Effector memory CD8-positive, alpha-beta T cell (primary cell): ENCODE results near the gene CMSS1.

ENCODE experiments used
- ATAC-seq: fragments of 150-1000 bp; cut with Tn5 transposase; replicated peaks from 2 replicates; pipeline ENCODE4 v1.10.0; 2021; ENCODE audit warnings: mild to moderate bottlenecking, moderate library complexity
- DNase-seq, 3 experiments: peaks; one replicate each; pipeline ENCODE4 v3.0.0; 2021
- H3K27ac Mint-ChIP-seq, 2 donors: one replicate each; pipeline ENCODE4 v1.8.0; 2022; ENCODE audit warnings: mild to moderate bottlenecking in 2 of 2, mixed read lengths in 2 of 2, moderate library complexity in 2 of 2
- H3K27me3 Mint-ChIP-seq, 2 donors: one replicate each; pipeline ENCODE4 v1.8.0; 2022; ENCODE audit warnings: mixed read lengths in 2 of 2
- H3K36me3 Mint-ChIP-seq: one replicate; pipeline ENCODE4 v1.8.0; 2022; ENCODE audit warnings: mild to moderate bottlenecking, moderate library complexity, mixed read lengths; ENCODE audit not compliant: insufficient read depth
- H3K4me1 Mint-ChIP-seq, 2 donors: one replicate each; pipeline ENCODE4 v1.8.0; 2022; ENCODE audit warnings: low read depth in 2 of 2, mixed read lengths in 2 of 2
- H3K4me3 Mint-ChIP-seq, 2 donors: one replicate each; pipeline ENCODE4 v1.8.0; 2022; ENCODE audit warnings: mild to moderate bottlenecking in 2 of 2, mixed read lengths in 2 of 2, moderate library complexity in 2 of 2
- H3K9me3 Mint-ChIP-seq, 2 donors: one replicate each; pipeline ENCODE4 v1.8.0; 2022; ENCODE audit warnings: mixed read lengths in 2 of 2

Gene CMSS1

GRCh38 chr3:100009276-100010086 is 191.8 kb downstream of the CMSS1 start:
- no peak overlapping the region for H3K4me3 Mint-ChIP-seq
- ATAC-seq, result no peak

DNA sequence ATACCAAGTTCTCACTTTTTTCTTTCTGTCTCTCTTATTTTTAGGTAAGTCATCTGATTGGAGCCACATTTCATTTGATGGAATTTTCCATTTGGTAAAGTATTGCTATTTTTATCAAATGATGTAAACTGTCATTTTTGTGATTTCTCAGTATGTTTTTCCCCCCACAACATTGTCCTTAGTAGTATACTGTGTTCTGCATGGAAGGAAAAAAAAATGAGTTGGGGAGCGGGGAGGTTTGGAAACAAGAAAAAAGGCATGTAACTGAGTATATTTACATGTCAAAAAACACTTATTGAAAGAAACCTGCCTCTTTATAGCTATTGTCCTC is 192.4 kb downstream of the CMSS1 start:
- ATAC-seq (no peak), DNase-seq (no peak)
- H3K36me3 Mint-ChIP-seq, result no peaks in the 10 kb centered on the region
- no peaks in the 10 kb centered on the region for H3K9me3 Mint-ChIP-seq
- no peak overlapping the region for H3K27ac Mint-ChIP-seq
- no peak overlapping the region for H3K4me3 Mint-ChIP-seq
- no peaks in the 10 kb centered on the region for H3K27me3 Mint-ChIP-seq
- H3K4me1 Mint-ChIP-seq, result peaks cover 0 to 1% of the 10 kb centered on the region in 2 donors

More at GRCh38 chr3:100009276-100010086, 191.8 kb downstream of the CMSS1 start:
- Mint-ChIP-seq H3K4me1 (peaks cover 0 to 2% of the 10 kb centered on the region in 2 donors), H3K27me3 (no peaks in the 10 kb centered on the region), H3K27ac (no peak overlapping the region), H3K9me3 (no peaks in the 10 kb centered on the region), H3K36me3 (no peaks in the 10 kb centered on the region)
- DNase-seq, result no peak

DNA sequence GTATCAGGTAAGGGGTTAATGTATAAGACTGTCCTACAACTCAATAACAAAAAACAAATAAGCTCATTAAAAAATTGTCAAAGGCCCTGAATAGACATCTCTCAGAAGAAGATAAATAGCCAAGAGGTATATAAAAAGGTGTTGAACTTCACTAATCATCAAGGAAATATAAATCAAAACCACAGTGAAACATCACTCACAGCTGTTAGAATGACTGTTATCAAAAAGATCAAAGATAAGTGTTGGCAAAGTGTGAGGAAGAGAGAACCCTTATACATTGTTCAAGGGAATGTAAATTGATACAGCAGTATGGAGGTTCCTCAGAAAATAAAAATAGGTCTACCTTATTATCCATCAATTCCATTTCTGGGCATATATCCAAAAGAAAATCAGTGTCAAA is 201.1 kb downstream of the CMSS1 start:
- DNase-seq, result no peak
- no peaks in the 10 kb centered on the region for H3K9me3 Mint-ChIP-seq
- H3K4me3 Mint-ChIP-seq, result no peak overlapping the region
- ATAC-seq, result no peak
- H3K27ac Mint-ChIP-seq, result no peak overlapping the region
- no peaks in the 10 kb centered on the region for H3K36me3 Mint-ChIP-seq
- peaks cover 3 to 5% of the 10 kb centered on the region in 2 donors for H3K4me1 Mint-ChIP-seq
- H3K27me3 Mint-ChIP-seq, result no peaks in the 10 kb centered on the region

DNA sequence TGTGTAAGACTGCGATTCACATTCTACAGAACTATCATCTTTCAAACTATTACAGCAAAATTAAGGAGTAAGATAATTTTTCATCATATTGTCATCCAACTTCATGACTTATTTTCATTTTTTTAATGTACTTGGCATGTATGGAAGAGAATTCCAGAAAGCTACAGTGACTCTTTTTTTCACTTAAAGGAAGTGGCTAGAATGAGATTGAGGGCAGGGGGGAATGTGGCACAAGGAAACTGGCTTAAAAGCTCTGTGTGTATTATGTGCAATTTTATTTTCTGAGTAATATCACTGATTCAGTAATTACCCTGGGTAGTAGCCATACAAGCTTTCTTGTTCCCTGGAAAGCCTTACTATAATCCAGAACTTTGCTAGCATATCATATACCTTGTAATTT is 202.1 kb downstream of the CMSS1 start:
- Mint-ChIP-seq H3K4me1 (peaks cover 3 to 5% of the 10 kb centered on the region in 2 donors), H3K27ac (no peak overlapping the region), H3K36me3 (no peaks in the 10 kb centered on the region), H3K4me3 (no peak overlapping the region), H3K27me3 (no peaks in the 10 kb centered on the region), H3K9me3 (no peaks in the 10 kb centered on the region)
- no peak for DNase-seq
- ATAC-seq, result no peak

- H3K27ac Mint-ChIP-seq, result no peak overlapping the region
- DNase-seq, result no peak
- peaks cover 3 to 5% of the 10 kb centered on the region in 2 donors for H3K4me1 Mint-ChIP-seq
- no peak for ATAC-seq
- no peak overlapping the region for H3K4me3 Mint-ChIP-seq
- H3K36me3 Mint-ChIP-seq, result no peaks in the 10 kb centered on the region
- H3K27me3 Mint-ChIP-seq, result no peaks in the 10 kb centered on the region
- H3K9me3 Mint-ChIP-seq, result no peaks in the 10 kb centered on the region
These were observed 203.4 kb downstream of the CMSS1 start for GRCh38 chr3:100020876-100021644.

- no peak for DNase-seq
- H3K4me3 Mint-ChIP-seq, result no peak overlapping the region
- no peak for ATAC-seq
- H3K4me1 Mint-ChIP-seq, result peaks cover 3 to 5% of the 10 kb centered on the region in 2 donors
- no peaks in the 10 kb centered on the region for H3K9me3 Mint-ChIP-seq
- no peaks in the 10 kb centered on the region for H3K27me3 Mint-ChIP-seq
- no peak overlapping the region for H3K27ac Mint-ChIP-seq
- no peaks in the 10 kb centered on the region for H3K36me3 Mint-ChIP-seq
These were observed 204.8 kb downstream of the CMSS1 start for GRCh38 chr3:100022506-100022905.

DNA sequence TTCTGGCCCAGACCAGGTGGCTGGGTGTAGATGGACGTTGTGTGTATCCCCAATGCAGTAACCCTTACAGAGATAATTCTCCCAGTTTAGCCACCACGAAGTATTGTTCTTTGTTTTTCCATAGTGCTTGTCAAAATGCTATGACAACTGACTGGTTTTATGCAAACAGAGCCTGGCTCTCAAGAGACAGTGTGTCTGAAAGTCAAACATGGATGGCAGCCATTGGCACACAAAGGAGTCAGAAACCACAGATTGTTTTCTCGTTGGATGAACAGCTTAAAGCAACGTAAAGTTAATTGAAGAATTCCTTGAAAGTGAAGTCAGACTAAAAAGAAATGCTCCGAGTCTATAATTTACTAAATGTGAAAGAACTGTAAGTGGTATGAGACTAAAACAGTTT is 205.5 kb downstream of the CMSS1 start:
- peaks cover 3 to 5% of the 10 kb centered on the region in 2 donors for H3K4me1 Mint-ChIP-seq
- H3K4me3 Mint-ChIP-seq, result no peak overlapping the region
- no peak for DNase-seq
- H3K27ac Mint-ChIP-seq, result no peak overlapping the region
- no peaks in the 10 kb centered on the region for H3K9me3 Mint-ChIP-seq
- ATAC-seq, result no peak
- no peaks in the 10 kb centered on the region for H3K27me3 Mint-ChIP-seq
- H3K36me3 Mint-ChIP-seq, result no peaks in the 10 kb centered on the region

- Mint-ChIP-seq H3K27me3 (no peaks in the 10 kb centered on the region), H3K4me1 (peaks cover 3 to 4% of the 10 kb centered on the region in 2 donors), H3K9me3 (no peaks in the 10 kb centered on the region), H3K4me3 (no peak overlapping the region), H3K36me3 (no peaks in the 10 kb centered on the region), H3K27ac (no peak overlapping the region)
- DNase-seq (no peak), ATAC-seq (no peak)
These were observed 205.9 kb downstream of the CMSS1 start for GRCh38 chr3:100023595-100023994.

DNA sequence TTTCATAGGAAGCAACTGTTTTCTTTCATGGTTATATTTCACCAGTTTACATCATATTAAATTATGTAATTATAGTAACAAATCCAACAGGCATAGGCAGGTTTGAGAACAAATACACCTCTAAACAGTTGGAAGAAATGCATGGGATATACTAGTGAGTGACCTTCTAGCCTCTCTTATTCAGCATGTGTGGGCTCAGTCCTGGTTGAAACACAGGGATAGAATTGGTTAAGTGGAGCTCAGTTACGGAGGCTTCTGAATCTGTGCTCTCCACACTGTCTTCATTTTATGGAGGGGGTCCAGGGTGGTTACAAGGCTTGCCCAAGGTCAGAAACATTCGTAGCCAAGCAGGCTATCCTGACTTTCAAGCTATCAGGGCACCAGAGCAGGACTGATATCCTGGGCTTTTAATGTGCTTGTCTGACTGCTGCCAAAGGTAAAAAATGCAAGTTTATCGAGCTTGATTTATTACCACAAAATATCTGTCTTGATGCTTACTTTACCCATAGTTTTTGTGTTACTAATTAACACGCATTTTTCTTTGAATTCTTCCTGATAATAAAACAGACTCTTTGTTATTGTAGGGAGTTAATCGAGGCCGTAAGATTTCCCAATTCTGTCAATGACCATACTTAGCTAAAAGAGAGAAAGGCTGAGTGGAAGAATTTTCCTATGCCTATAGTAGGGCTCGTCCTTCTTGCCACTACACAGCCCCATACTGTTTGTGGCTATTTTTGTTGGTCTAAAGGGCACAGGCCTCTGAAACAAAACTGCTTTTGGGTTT is 207.1 kb downstream of the CMSS1 start:
- Mint-ChIP-seq H3K9me3 (no peaks in the 10 kb centered on the region), H3K27me3 (no peaks in the 10 kb centered on the region), H3K4me1 (peaks cover 0 to 3% of the 10 kb centered on the region in 2 donors), H3K27ac (no peak overlapping the region), H3K4me3 (no peak overlapping the region), H3K36me3 (no peaks in the 10 kb centered on the region)
- DNase-seq (no peak), ATAC-seq (no peak)

DNA sequence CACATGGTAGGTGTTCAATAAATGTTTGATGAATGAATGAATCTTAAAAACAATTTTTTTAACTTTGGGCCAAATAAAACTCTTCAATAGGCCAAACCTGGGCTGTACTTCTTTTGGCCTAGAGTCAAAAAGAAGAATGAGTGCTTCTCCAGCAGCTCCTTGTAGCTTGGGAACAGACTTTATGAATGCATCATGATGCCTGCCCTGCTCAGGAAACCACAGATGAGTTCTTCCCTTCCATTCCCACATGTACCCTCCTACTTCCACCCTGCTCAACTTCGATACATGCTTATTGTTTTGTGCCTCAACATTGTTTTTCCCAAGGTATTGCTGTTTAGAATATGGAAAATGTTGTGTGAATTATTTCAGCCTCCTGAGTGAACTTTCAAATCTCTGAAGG is 209.7 kb downstream of the CMSS1 start:
- Mint-ChIP-seq H3K36me3 (no peaks in the 10 kb centered on the region), H3K4me1 (no peaks in the 10 kb centered on the region), H3K4me3 (no peak overlapping the region), H3K27me3 (no peaks in the 10 kb centered on the region), H3K27ac (no peak overlapping the region), H3K9me3 (no peaks in the 10 kb centered on the region)
- ATAC-seq (no peak), DNase-seq (no peak)

- Mint-ChIP-seq H3K9me3 (no peaks in the 10 kb centered on the region), H3K27ac (no peak overlapping the region), H3K27me3 (no peaks in the 10 kb centered on the region), H3K4me3 (no peak overlapping the region), H3K36me3 (no peaks in the 10 kb centered on the region), H3K4me1 (no peaks in the 10 kb centered on the region)
- DNase-seq (no peak), ATAC-seq (no peak)
These were observed 211.4 kb downstream of the CMSS1 start for GRCh38 chr3:100029052-100029451.

- no peak overlapping the region for H3K4me3 Mint-ChIP-seq
- ATAC-seq, result no peak
These were observed 212.0 kb downstream of the CMSS1 start for GRCh38 chr3:100029689-100030088.

DNA sequence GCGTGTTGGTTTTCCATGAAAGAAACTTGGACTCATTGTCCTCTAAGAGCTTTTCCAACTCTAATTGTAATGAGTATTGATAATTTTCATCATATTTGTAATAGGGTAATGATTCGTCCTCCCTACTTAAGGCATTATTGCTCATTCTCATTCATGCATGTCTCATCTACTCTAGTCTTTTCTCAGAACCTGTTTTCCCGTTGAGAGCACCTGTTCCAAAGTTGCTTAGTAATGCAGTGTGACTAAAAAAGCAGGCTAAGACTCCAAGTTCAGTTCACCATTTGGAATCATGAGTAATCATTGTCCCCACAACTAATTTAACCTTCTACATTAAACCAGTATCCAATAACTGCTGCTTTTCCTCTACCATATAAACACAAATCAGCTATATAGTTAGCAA is 212.7 kb downstream of the CMSS1 start:
- Mint-ChIP-seq H3K27me3 (no peaks in the 10 kb centered on the region), H3K27ac (no peak overlapping the region), H3K4me3 (no peak overlapping the region), H3K9me3 (no peaks in the 10 kb centered on the region), H3K36me3 (no peaks in the 10 kb centered on the region), H3K4me1 (no peaks in the 10 kb centered on the region)
- DNase-seq (no peak), ATAC-seq (no peak)

More at GRCh38 chr3:100029689-100030088, 212.0 kb downstream of the CMSS1 start:
- DNase-seq, result no peak
- no peaks in the 10 kb centered on the region for H3K27me3 Mint-ChIP-seq
- H3K36me3 Mint-ChIP-seq, result no peaks in the 10 kb centered on the region
- H3K9me3 Mint-ChIP-seq, result no peaks in the 10 kb centered on the region
- no peak overlapping the region for H3K27ac Mint-ChIP-seq
- no peaks in the 10 kb centered on the region for H3K4me1 Mint-ChIP-seq
